Mononuclear cell (primary cell): ENCODE measurements around the gene ATP1A2. TPM values are rescaled to one million over a fixed set of nuclear protein-coding genes. Genes with fewer than 3 reads are reported as not detected.

ENCODE experiments used
- total RNA-seq: library from RNA; depleted of rRNA; stranded (reverse); fragments of >200 nt; gene quantifications from one replicate; pipeline ENCODE4 v1.2.3, GENCODE V29; 2012

Gene ATP1A2
- total RNA-seq, 1 donor, result 0.10 TPM

Other genes starting within 250 kb of the ATP1A2 start
- 2.4 TPM for gene CFAP45, start 215.6 kb upstream of the ATP1A2 start, total RNA-seq
- 397 TPM for gene TAGLN2, start 190.3 kb upstream of the ATP1A2 start, total RNA-seq
- gene IGSF9, start 170.1 kb upstream of the ATP1A2 start, total RNA-seq, result not detected
- 0.63 TPM for gene SLAMF9, start 161.5 kb upstream of the ATP1A2 start, total RNA-seq
- gene PIGM, start 83.8 kb upstream of the ATP1A2 start, total RNA-seq, result 1.6 TPM
- not detected for gene KCNJ10, start 45.6 kb upstream of the ATP1A2 start, total RNA-seq
- gene KCNJ9, start 34.2 kb upstream of the ATP1A2 start, total RNA-seq, result not detected
- gene IGSF8, start 17.1 kb upstream of the ATP1A2 start, total RNA-seq, result 12.9 TPM
- under 0.01 TPM for gene ATP1A4, start 35.8 kb downstream of the ATP1A2 start, total RNA-seq
- gene CASQ1, start 74.8 kb downstream of the ATP1A2 start, total RNA-seq, result not detected
- gene PEA15, start 89.6 kb downstream of the ATP1A2 start, total RNA-seq, result 40.9 TPM
- 115 TPM for gene DCAF8, start 146.8 kb downstream of the ATP1A2 start, total RNA-seq
- 36.2 TPM for gene PEX19, start 169.4 kb downstream of the ATP1A2 start, total RNA-seq
- 89.4 TPM for gene COPA, start 227.5 kb downstream of the ATP1A2 start, total RNA-seq
- 54.5 TPM for gene NCSTN, start 227.6 kb downstream of the ATP1A2 start, total RNA-seq